T-helper 22 cell (primary cell): ENCODE data around the gene TRAF4.
"Not testable (repeated sequence)": the region's sequence is repeated elsewhere in the genome, so short reads cannot be mapped to it uniquely, and the experiment has no call there.

Experiments
- DNase-seq: peaks from one replicate; pipeline ENCODE4 v3.0.0-alpha.2; 2020; ENCODE audit warnings: low read depth

TRAF4 gene

DNA sequence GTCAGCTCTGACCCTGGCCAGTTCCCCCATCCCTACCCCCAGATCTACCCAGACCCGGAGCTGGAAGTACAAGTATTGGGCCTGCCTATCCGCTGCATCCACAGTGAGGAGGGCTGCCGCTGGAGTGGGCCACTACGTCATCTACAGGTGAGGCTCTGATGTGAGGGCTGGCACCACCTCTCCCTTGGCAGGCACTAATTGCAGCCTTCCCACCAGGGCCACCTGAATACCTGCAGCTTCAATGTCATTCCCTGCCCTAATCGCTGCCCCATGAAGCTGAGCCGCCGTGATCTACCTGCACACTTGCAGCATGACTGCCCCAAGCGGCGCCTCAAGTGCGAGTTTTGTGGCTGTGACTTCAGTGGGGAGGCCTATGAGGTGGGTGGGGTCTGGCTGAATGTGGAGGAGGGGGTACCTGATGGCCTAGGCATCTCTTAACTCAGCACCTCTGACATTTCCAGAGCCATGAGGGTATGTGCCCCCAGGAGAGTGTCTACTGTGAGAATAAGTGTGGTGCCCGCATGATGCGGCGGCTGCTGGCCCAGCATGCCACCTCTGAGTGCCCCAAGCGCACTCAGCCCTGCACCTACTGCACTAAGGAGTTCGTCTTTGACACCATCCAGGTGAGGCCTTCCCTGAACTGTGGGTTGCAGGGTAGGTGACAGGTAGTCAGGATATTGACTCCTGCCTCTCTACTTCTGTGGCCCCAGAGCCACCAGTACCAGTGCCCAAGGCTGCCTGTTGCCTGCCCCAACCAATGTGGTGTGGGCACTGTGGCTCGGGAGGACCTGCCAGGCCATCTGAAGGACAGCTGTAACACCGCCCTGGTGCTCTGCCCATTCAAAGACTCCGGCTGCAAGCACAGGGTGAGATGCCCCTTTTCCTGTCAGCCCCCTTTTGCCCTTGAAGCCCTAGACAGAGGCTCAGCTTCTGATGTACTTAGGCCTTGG is 4.3 kb downstream of the TRAF4 start:
- no peak for DNase-seq

GRCh38 chr17:28748852-28749515 is 5.2 kb downstream of the TRAF4 start:
- no peak for DNase-seq

GRCh38 chr17:28749516-28750177 is 5.8 kb downstream of the TRAF4 start:
- no peak for DNase-seq

GRCh38 chr17:28750178-28751047 is 6.6 kb downstream of the TRAF4 start:
- DNase-seq = peak; percentile 76

DNA sequence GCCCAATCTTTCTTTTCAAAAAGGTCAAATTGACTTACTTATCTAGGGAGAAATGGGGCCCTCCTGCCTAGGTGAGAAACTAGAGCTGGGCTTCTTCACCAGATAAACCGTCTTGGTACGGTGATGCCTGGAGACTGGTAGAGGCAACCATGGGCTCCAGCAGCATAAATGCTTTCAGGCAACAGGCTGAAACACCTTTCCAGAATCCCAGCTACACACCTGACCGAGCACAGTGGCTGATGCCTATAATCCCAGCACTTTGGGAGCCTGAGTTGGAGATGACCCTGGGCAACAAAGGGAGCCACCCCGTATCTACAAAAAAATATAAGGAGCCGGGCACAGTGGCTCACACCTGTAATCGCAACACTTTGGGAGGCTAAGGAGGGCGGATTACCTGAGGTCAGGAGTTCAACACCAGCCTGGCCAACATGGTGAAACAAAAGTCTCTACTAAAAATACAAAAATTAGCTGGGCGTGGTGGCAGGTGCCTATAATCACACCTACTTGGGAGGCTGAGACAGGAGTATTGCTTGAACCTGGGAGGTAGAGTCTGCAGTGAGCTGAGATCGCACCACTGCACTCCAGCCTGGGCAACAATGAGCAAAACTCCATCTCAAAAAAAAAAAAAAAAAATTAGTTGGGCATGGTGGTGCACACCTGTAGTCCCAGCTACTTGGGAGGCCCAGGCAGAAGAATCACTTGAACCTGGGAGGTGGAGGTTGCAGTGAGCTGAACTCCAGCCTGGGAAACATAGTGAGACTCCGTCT is 8.0 kb downstream of the TRAF4 start:
- DNase-seq = no peak

DNA sequence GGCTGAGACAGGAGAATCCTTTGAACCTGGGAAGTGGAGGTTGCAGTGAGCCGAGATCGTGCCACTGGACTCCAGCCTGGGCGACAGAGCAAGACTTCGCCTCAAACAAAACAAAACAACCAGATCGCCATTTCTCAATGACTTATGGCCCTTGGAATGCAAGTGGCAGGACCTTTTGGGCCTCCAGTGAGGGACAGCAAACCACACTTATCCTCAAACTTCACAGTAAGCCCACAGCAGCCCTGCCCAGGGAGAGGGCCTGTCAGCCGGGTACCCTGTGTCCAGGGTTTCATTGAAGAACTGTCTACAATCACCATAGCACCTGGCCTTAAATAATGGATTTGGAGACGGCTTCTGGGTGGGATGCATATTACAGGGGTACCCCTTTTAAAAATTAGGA is 11.7 kb downstream of the TRAF4 start:
- DNase-seq = no peak

DNA sequence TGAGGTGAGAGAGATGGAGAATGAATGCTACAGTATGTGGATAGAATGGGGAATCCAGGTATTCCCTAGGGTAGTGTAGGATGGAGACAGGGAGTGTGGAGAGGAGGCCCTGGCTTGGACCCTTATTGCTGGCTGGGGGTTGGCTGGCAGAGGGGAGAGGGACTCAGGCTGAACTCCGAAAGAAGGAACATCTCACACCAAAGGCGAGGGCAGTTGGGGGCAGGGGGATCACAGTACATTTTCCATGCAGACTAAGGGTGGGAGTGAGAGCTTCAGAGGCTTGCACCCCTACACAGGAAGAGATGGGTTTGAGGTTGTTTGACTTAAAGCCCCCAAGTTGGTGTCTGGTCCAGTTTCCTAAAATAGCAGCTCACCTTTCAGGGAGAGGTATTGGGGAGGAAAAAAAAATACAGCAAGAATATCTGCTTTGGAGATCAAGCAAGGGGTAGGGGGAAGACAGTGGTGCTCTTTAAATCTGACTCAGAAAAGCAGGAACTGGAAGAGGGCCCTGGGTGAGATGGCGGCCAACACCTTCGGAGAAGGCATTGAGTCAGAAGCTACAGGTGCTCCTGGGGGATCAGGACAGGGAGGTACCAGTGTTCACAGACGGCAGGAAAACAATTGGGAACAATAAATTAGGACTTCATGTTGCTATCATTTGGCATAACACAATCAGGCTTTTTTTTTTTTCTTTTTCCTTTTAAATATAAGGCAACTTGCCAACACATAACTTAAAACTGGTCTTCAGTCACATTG is 12.4 kb downstream of the TRAF4 start:
- no peak for DNase-seq

- DNase-seq = no peak
Measured at GRCh38 chr17:28758411-28759121, 14.8 kb downstream of the TRAF4 start.

DNA sequence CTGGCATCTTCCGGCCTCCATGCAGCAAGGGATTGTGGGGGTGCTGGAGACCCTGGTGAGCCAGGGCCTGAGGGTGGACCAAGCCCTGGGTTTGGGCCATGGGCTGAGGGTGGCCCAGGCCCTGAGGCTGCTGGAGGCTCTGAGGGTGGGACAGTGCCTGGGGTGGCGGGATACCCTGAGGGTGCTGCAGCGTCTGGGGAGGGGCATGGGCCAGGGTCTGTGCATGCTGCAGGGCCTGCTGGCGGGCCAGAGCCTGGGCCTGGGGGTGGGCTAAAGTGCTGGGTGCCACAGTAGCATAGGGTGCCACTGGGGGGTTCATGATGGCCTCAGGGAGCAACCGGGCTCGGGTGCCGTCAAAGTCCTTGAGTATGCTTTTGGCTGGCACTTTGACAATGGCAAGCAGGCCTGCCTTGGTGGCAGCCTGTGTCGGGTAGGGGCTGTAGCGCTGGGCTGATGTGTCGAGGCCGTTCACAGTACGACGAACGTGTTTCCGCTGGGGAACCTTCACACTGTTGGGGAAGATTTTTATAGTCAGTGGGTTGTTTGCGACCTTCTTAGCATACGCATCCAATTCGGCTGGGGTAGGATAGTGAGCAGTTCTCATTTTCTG is 15.6 kb downstream of the TRAF4 start:
- no peak for DNase-seq

DNA sequence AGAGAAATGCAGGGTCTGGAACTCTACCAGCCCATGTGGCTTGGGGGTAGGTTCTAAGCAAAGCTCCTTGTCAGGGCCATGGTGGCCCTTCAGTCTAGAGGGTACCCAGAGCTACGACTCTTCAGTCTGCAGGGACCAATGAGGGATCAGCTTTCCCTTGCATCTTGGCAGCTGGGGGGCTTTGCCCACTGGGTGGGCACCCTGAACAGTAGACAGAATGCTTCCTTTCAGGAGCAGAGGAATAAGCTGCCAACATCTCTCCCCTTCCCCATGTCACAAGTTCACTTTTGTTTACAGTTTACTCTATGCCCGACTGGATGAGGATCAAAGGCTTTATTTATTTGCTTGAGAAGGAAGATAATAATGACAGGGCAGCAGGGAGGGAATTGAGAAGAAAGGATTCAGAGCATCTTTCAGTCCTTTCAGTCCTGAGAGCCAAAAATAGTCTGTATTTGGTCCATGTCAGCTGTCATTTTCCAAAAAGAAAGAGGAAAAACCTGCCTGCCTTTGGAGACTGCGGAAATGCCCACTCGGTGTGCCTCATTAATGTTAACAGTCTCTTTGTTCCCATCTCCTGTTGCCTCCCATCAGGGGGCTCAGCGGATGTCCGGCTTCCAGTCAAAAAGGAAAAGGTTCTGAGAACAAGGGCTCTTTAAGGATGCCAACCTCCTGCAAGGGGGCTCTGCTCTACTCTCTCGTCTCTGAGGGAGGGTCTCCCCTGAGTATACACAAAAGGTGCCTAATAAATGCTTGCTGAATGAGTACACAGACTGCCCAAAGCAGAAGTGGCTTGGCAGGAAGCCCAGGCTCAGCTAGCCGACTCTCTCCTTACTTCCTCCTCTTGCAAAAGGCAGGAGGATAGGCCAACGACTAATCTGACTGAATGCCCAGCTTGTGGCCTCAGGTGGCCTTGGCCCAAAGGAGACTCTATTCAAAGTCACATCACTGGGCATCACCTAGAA is 17.1 kb downstream of the TRAF4 start:
- DNase-seq = no peak

GRCh38 chr17:28763137-28763799 is 19.5 kb downstream of the TRAF4 start:
- no peak for DNase-seq

GRCh38 chr17:28763804-28764266 is 20.0 kb downstream of the TRAF4 start:
- DNase-seq = peak; percentile 32

DNA sequence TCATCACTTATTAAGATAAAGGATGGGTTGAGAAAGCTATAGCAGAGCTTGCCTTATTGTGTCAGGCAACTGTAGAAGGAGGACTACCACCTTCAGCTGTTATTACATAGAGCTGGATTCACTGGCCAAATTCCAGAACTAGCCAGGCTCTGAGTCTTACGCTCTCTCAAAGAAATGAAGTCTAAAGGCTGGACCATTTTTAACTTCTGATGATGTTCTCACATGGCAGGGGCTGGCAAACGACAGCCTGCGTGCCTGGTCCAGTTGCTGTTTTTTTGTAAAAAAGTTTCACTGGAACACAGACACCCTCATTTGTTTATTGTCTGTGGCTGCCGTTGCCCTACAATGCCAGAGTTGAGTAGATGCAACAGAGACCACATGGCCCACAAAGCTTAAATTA is 21.2 kb downstream of the TRAF4 start:
- DNase-seq = no peak

GRCh38 chr17:28773736-28774135 is 29.9 kb downstream of the TRAF4 start:
- DNase-seq = no peak

DNA sequence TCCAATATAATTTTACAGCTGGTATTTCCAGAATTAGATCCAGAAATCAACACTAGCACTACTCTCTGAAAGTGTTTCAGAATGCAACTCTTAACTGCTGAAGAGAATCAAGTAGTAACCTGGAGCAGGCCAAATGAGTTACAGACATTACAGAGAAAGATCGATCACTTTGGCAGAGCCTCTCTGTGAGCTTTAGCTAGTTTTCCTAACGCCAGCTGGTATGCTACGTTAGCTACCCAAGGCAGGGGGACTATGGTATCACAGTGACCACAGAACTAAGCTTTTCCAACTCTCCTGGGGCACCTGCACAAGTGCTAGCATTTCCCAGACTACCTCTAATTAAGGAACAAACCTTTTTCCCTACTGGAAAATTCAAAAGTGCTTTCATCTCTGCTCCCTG is 30.4 kb downstream of the TRAF4 start:
- no peak for DNase-seq

DNA sequence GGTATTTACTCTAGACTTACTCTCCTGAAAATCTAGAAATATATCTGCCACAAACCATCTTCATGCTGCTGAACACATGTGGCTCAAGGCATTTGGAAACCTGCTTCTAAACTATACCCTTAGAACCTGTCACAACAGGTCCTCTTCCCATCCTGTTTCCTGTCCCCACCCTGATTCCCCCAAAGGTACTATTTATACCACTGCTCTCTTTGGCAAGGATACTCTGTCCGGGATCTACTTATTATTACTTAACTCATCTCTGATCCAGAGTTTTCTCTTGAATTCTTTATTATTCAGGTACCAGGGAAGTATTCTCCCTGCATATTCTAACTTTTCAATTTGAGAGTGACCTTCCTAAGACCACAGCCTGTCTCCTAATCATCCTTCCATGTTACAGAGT is 33.4 kb downstream of the TRAF4 start:
- no peak for DNase-seq

- not testable (repeated sequence) for DNase-seq
Measured at GRCh38 chr17:28779601-28780000, 35.8 kb downstream of the TRAF4 start.
